GM19193 (cell line): ENCODE measurements around the gene WIPI1.

Experiments used
- POLR2A ChIP-seq: IDR thresholded peaks from 4 replicates; pipeline ENCODE4 v1.6.1; 2011; ENCODE audit not compliant: insufficient read depth, insufficient read length; ENCODE audit errors: extremely low read depth

WIPI1 gene

GRCh38 chr17:68463211-68464019 lies 6.1 kb upstream of the WIPI1 start:
- no peak for TF ChIP-seq POLR2A

GRCh38 chr17:68462381-68463210 lies 5.3 kb upstream of the WIPI1 start:
- TF ChIP-seq POLR2A: peak; percentile 30

DNA sequence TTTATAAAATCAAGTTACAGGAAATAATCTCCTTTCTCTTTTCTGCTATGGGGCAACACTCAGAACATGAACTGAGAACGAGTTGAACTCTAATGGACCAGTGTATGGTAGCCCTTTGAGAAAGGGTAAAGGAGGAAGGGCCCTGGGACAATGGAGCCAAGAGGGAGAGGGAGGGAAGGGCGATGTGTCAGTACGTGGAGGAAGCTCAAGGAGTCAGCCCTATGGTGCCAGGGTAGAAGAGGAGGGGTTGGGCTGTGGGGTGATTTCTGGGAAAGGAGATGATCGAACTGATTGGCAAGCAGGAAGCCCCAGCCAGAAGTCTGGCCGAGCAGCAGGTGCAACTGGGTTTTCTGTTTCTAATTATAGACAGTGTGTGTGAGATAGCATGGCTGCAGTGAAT lies 4.3 kb upstream of the WIPI1 start:
- TF ChIP-seq POLR2A: no peak

DNA sequence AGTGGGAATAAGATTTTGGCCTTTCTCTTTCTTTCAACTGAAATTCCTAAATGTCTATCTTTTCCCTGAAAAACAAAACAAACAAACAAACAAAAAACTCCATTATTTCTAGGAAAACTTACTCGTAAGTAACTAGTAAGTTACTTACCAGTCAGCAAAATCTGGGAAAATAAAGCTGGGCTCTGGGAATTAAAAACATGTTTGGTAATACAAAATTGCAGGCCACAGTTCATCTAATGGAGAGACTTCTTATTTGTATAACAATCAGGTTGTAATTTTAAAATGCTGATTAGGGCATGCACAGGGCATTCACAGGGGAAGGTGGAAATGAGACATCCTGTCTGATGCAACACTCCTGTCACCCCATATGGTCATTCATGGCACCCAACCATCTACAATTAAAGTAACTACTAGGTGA lies 3.8 kb upstream of the WIPI1 start:
- no peak for TF ChIP-seq POLR2A

GRCh38 chr17:68460715-68461114 lies 3.4 kb upstream of the WIPI1 start:
- TF ChIP-seq POLR2A: no peak

GRCh38 chr17:68460146-68460545 lies 2.9 kb upstream of the WIPI1 start:
- TF ChIP-seq POLR2A: no peak

DNA sequence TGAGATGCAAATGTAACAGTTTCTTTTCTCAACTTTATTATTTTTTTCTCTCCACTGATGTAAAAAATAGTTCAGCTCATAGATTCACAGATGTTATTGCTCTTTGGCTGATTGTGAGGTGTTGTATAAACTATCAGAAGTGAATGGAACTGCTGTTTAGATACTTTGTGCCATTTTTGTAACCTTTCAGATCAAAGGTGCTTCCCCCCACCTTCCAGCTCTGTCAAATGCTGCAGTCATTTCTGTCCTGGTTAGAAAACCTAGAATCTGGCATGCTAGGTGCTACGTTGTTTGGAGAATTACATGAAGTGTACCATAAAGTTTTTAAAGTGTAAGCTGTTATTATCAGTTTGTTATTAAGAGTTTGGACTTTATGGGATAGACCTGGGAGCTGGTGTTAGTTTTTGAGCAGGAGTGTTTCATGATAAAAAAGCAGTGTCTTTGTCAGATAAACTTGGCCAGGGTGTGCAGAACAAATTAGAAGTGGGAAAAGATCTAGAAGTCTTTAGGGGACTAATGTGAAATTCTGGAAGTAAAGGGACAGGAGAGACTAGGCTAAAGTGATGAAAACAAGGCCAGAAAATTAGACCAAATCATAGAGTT lies 1.8 kb upstream of the WIPI1 start:
- TF ChIP-seq POLR2A: no peak

- no peak for TF ChIP-seq POLR2A
Observed at GRCh38 chr17:68458260-68459036, 1.2 kb upstream of the WIPI1 start.

DNA sequence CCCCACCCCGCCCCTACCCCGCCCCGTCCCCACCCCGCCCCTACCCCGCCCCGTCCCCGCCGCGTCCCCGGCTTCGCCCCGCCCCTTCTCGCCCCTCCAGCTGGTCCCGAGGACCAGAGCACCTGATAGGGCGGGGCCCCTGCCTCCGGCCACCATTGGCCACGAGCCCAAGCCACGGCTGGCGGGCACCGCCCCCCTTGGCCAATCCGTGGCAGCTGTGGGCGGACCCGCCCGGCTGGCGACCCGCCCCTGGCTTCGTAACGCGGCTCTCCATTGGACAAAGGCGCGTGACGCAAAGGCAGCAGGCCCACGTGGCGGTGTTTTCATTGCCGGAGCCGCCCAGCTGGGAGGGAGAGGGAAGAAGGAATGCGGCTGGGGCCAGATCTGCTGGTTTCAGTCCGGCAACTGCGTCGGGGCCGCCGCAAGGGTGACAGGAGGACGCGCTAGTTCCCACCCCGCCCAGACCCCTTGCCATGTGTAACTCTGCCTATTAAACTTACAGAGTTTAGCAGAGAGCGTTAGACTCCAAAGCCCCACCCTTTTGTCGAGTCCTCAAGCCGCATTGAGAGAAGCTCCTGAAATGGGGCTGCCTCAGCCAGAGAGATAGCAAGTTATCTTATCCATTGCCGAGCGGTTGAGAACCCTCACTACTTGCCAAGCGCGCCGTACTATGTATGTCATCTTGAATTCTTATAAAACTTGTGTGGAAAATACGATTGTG lies 403 bp upstream of the WIPI1 start:
- TF ChIP-seq POLR2A: peak; percentile 90

- no peak for TF ChIP-seq POLR2A
Observed at GRCh38 chr17:68456339-68457167, 743 bp downstream of the WIPI1 start.

- no peak for TF ChIP-seq POLR2A
Observed at GRCh38 chr17:68455901-68456338, 1.4 kb downstream of the WIPI1 start.

- TF ChIP-seq POLR2A: no peak
Observed at GRCh38 chr17:68453991-68454665, 3.2 kb downstream of the WIPI1 start.

- no peak for TF ChIP-seq POLR2A
Observed at GRCh38 chr17:68452724-68453290, 4.5 kb downstream of the WIPI1 start.
